H9 (cell line): ENCODE results near the gene MTNR1A. TPM values are rescaled to one million over a fixed set of nuclear protein-coding genes. Genes with fewer than 3 reads are reported as not detected.

Source experiments
- DNase-seq: peaks from one replicate; pipeline ENCODE4 v3.0.0-alpha.2; 2017
- H2AFZ ChIP-seq: one replicate; pipeline ENCODE4 v1.6.1; 2013; ENCODE audit warnings: mild to moderate bottlenecking, low read length, control low read depth, moderate library complexity
- H2AK5ac ChIP-seq: 2 replicates; pipeline ENCODE4 v1.6.1; 2013; ENCODE audit warnings: low read length, control low read depth, mixed read lengths; ENCODE audit not compliant: insufficient read length
- H2BK120ac ChIP-seq: one replicate; pipeline ENCODE4 v1.6.1; 2013; ENCODE audit warnings: low read depth, mild to moderate bottlenecking, low read length, control low read depth, inconsistent platforms; ENCODE audit not compliant: poor library complexity, severe bottlenecking
- H2BK12ac ChIP-seq: 2 replicates; pipeline ENCODE4 v1.6.1; 2013; ENCODE audit warnings: low read length, control low read depth, mixed read lengths, low read depth; ENCODE audit not compliant: insufficient read length
- H2BK15ac ChIP-seq: 2 replicates; pipeline ENCODE4 v1.6.1; 2013; ENCODE audit warnings: low read depth, low read length, control low read depth
- H2BK20ac ChIP-seq: one replicate; pipeline ENCODE4 v1.6.1; 2013; ENCODE audit warnings: low read depth, mild to moderate bottlenecking, low read length, control low read depth, inconsistent platforms; ENCODE audit not compliant: poor library complexity, severe bottlenecking
- H2BK5ac ChIP-seq: 2 replicates; pipeline ENCODE4 v1.6.1; 2013; ENCODE audit warnings: low read length, control low read depth, mixed read lengths; ENCODE audit not compliant: insufficient read length
- H3K14ac ChIP-seq: 2 replicates; pipeline ENCODE4 v1.6.1; 2013; ENCODE audit warnings: low read length, control low read depth; ENCODE audit not compliant: insufficient read depth
- H3K18ac ChIP-seq: 2 replicates; pipeline ENCODE4 v1.6.1; 2013; ENCODE audit warnings: low read depth, mild to moderate bottlenecking, mixed read lengths, low read length, control low read depth; ENCODE audit not compliant: insufficient read length
- H3K23ac ChIP-seq: 2 replicates; pipeline ENCODE4 v1.6.1; 2013; ENCODE audit warnings: low read length, control low read depth, mixed read lengths, low read depth; ENCODE audit not compliant: insufficient read length
- H3K23me2 ChIP-seq: 2 replicates; pipeline ENCODE4 v1.6.1; 2013; ENCODE audit warnings: low read depth, mild to moderate bottlenecking, mixed read lengths, low read length, control low read depth; ENCODE audit not compliant: insufficient read length, poor library complexity, severe bottlenecking
- H3K27ac ChIP-seq: 2 replicates; pipeline ENCODE4 v1.5.1; 2013; ENCODE audit warnings: low read length, control low read depth, mixed read lengths, low read depth; ENCODE audit not compliant: insufficient read length
- H3K27me3 ChIP-seq: 2 replicates; pipeline ENCODE4 v1.6.1; 2013; ENCODE audit warnings: low read length, control low read depth, inconsistent platforms; ENCODE audit not compliant: insufficient read depth
- H3K4ac ChIP-seq: 2 replicates; pipeline ENCODE4 v1.6.1; 2013; ENCODE audit warnings: low read depth, mild to moderate bottlenecking, control low read depth, inconsistent platforms, low read length, moderate library complexity
- H3K4me1 ChIP-seq: 2 replicates; pipeline ENCODE4 v1.6.1; 2013; ENCODE audit warnings: low read length, control low read depth, inconsistent platforms; ENCODE audit not compliant: insufficient read depth
- H3K4me2 ChIP-seq: 2 replicates; pipeline ENCODE4 v1.6.1; 2013; ENCODE audit warnings: low read length, control low read depth, mixed read lengths; ENCODE audit not compliant: insufficient read length, insufficient read depth
- H3K56ac ChIP-seq: 2 replicates; pipeline ENCODE4 v1.6.1; 2013; ENCODE audit warnings: low read depth, mild to moderate bottlenecking, mixed read lengths, low read length, control low read depth; ENCODE audit not compliant: insufficient read length
- H3K79me1 ChIP-seq: 2 replicates; pipeline ENCODE4 v1.6.1; 2013; ENCODE audit warnings: low read depth, mild to moderate bottlenecking, moderate library complexity, low read length, control low read depth, inconsistent platforms; ENCODE audit not compliant: insufficient read depth, poor library complexity, severe bottlenecking
- H3K79me2 ChIP-seq: 2 replicates; pipeline ENCODE4 v1.6.1; 2013; ENCODE audit warnings: low read length, control low read depth, inconsistent platforms; ENCODE audit not compliant: insufficient read depth
- H3K9ac ChIP-seq: 2 replicates; pipeline ENCODE4 v1.6.1; 2013; ENCODE audit warnings: low read length, control low read depth, mixed read lengths; ENCODE audit not compliant: insufficient read length; ENCODE audit errors: extremely low read depth
- H3K9me3 ChIP-seq: one replicate; pipeline ENCODE4 v1.6.1; 2013; ENCODE audit warnings: low read depth, low read length, inconsistent platforms; ENCODE audit not compliant: control insufficient read depth
- H3T11ph ChIP-seq: one replicate; pipeline ENCODE4 v1.6.1; 2013; ENCODE audit warnings: mild to moderate bottlenecking, low read length, control low read depth, inconsistent platforms
- H4K20me1 ChIP-seq: one replicate; pipeline ENCODE4 v1.6.1; 2013; ENCODE audit not compliant: control insufficient read depth, insufficient read length, insufficient read depth
- H4K5ac ChIP-seq: 2 replicates; pipeline ENCODE4 v1.6.1; 2013; ENCODE audit warnings: low read depth, mild to moderate bottlenecking, mixed read lengths, low read length, control low read depth; ENCODE audit not compliant: insufficient read length
- H4K8ac ChIP-seq: replicated peaks from 2 replicates; pipeline ENCODE4 v1.6.1; 2013; ENCODE audit warnings: low read length, control low read depth, mixed read lengths, low read depth; ENCODE audit not compliant: insufficient read length
- H4K91ac ChIP-seq: 2 replicates; pipeline ENCODE4 v1.6.1; 2013; ENCODE audit warnings: low read depth, mild to moderate bottlenecking, moderate library complexity, mixed read lengths, low read length, control low read depth; ENCODE audit not compliant: insufficient read length
- H3K27ac Mint-ChIP-seq, 3 experiments: 2 replicates in 2 of 3; 3 replicates in 1 of 3; pipeline ENCODE4 v1.8.0; 2020 to 2021; ENCODE audit warnings: mixed read lengths in 3 of 3, mild to moderate bottlenecking in 1 of 3, moderate library complexity in 1 of 3
- H3K27me3 Mint-ChIP-seq: 2 replicates; pipeline ENCODE4 v1.8.0; 2021; ENCODE audit warnings: low read depth, mild to moderate bottlenecking, moderate library complexity, mixed read lengths
- H3K36me3 Mint-ChIP-seq, 3 experiments: 2 replicates in 2 of 3; 3 replicates in 1 of 3; pipeline ENCODE4 v1.8.0; 2020 to 2021; ENCODE audit warnings: low read depth in 3 of 3, mixed read lengths in 3 of 3; ENCODE audit not compliant: insufficient read depth in 1 of 3
- H3K4me1 Mint-ChIP-seq, 2 experiments: 2 replicates each; pipeline ENCODE4 v1.8.0; 2020; ENCODE audit warnings: mixed read lengths in 2 of 2
- H3K4me3 Mint-ChIP-seq, 2 experiments: 2 replicates in 1 of 2; 3 replicates in 1 of 2; pipeline ENCODE4 v1.8.0; 2020 to 2021; ENCODE audit warnings: mild to moderate bottlenecking in 2 of 2, mixed read lengths in 2 of 2, moderate library complexity in 1 of 2
- H3K9me3 Mint-ChIP-seq, 2 experiments: 2 replicates in 1 of 2; 3 replicates in 1 of 2; pipeline ENCODE4 v1.8.0; 2020; ENCODE audit warnings: mild to moderate bottlenecking in 2 of 2, mixed read lengths in 2 of 2, moderate library complexity in 1 of 2
- CTCF ChIP-seq: fragments of 200-600 bp; sonication (generic); conservative IDR thresholded peaks from 3 replicates; pipeline ENCODE4 v1.8.0; 2021; ENCODE audit warnings: antibody characterized with exemption, mild to moderate bottlenecking
- WGBS: extraction: QIAGEN DNeasy Blood & Tissue Kit; methylation state at CpG from one replicate; pipeline ENCODE4 v1.1.7; 2013; ENCODE audit warnings: missing lambda C conversion rate, low lambda C conversion rate, mixed read lengths; ENCODE audit not compliant: insufficient read length; ENCODE audit errors: extremely low coverage; 5-methylcytosine and 5-hydroxymethylcytosine counted together
- total RNA-seq: library from RNA; stranded (reverse); gene quantifications from 2 replicates; pipeline ENCODE4 v1.2.1, GENCODE V29; 2021

The MTNR1A gene
- total RNA-seq, 1 experiment from 2014 or later, result 0.57 TPM

DNA sequence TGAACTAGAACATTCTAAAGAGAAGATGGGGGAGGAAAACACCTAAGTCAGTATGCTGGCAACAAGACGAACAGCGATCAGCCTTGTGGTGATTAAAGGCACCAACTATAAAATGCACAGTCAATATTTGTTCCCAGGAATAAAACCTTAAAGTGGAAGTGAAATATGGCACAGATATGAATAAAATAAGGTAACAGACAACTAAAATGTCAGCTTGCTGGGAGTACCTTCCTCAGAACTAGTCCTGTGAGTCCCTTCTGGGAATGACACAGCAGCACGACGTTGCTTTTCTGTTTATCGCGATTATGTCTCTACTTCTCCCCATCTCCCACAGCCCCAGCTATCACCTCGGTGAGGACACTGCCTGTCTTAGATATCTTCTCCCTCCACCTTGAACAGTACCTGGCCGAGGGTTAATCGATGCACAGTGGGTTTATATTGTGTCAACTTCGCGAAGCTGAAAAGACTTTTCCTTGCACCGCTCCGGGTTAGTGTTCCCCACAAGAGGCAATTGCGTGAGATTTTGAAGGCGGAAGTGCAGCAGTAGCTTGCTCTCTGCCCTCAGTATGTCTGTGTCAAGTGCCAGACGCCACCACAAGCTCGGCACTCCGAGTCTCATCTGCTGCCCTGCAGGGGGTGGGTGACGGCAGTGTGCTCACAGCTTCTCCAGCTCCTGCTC, 17.4 kb downstream of the MTNR1A start:
- Histone ChIP-seq H3K56ac (no peak overlapping the region), H4K8ac (no peak overlapping the region), H2AFZ (no peak overlapping the region), H2BK12ac (no peak overlapping the region), H3K18ac (no peak overlapping the region), H3K4ac (no peak overlapping the region), H3K4me2 (no peak overlapping the region), H4K91ac (no peak overlapping the region), H3K79me2 (no peaks in the 10 kb centered on the region), H4K5ac (no peak overlapping the region), H3K27me3 (no peaks in the 10 kb centered on the region), H3K27ac (no peak overlapping the region), H2BK20ac (no peak overlapping the region), H2BK5ac (no peak overlapping the region), H3K4me1 (no peaks in the 10 kb centered on the region), H3K23ac (no peak overlapping the region), H3K9me3 (no peaks in the 10 kb centered on the region), H3K79me1 (no peaks in the 10 kb centered on the region), H2BK120ac (no peak overlapping the region), H3K14ac (no peak overlapping the region), H2BK15ac (no peak overlapping the region), H3K9ac (no peak overlapping the region), H3T11ph (no peak overlapping the region), H2AK5ac (no peak overlapping the region), H4K20me1 (no peaks in the 10 kb centered on the region), H3K23me2 (no peaks in the 10 kb centered on the region)
- H3K27me3 Mint-ChIP-seq, result no peaks in the 10 kb centered on the region
- DNase-seq, result no peak
- no peak for TF ChIP-seq CTCF
- H3K27ac Mint-ChIP-seq, result peak overlapping the region in 1 of 3 experiments; percentile 54; a peak in 1 of 7 replicates
- H3K36me3 Mint-ChIP-seq, result peaks cover 0 to 11% (median 0%) of the 10 kb centered on the region in 3 experiments; a peak in 3 of 7 replicates
- H3K4me1 Mint-ChIP-seq, result peaks cover 0 to 2% of the 10 kb centered on the region in 2 experiments; a peak in 1 of 4 replicates
- no CpG with 5 or more reads among the region's 19 CpGs for WGBS
- peaks cover 0 to 10% of the 10 kb centered on the region in 2 experiments; a peak in 4 of 5 replicates for H3K9me3 Mint-ChIP-seq
- no peak overlapping the region for H3K4me3 Mint-ChIP-seq
